IMR-90 (cell line): ENCODE data around the gene POMGNT2. TPM values are rescaled to one million over a fixed set of nuclear protein-coding genes. Genes with fewer than 3 reads are reported as not detected.

Source experiments
- ATAC-seq: fragments of 200-7000 bp; cut with Tn5 transposase; 2 replicates; pipeline ENCODE4 v1.9.1; 2020; ENCODE audit warnings: low read depth, mild to moderate bottlenecking, moderate library complexity
- BruUV-seq: library from RNA; stranded (reverse); fragments of 400-500 nt; replicated peaks from 2 replicates; lab custom pipeline; 2021; lab: Mats Ljungman, UMichigan
- CTCF ChIA-PET: fragments of 300-600 bp; formaldehyde crosslinking; extraction: SDS; loops from one replicate; lab custom pipeline; 2021; ENCODE audit warnings: antibody characterized with exemption; lab: Yijun Ruan, JAX
- POLR2A ChIA-PET: fragments of 300-600 bp; sonication (Branson Sonifier 250); formaldehyde crosslinking; loops from one replicate; lab custom pipeline; 2022; ENCODE audit warnings: antibody characterized with exemption; ENCODE audit not compliant: unreplicated experiment; lab: Charles Lee
- DNase-seq: peaks from one replicate; pipeline ENCODE4 v3.0.0; 2013
- H2AFZ ChIP-seq: replicated peaks from 2 replicates; pipeline ENCODE3; 2013; ENCODE audit warnings: low read length, mild to moderate bottlenecking; ENCODE audit not compliant: poor library complexity
- H2AK5ac ChIP-seq: 2 replicates; pipeline ENCODE4 v1.6.1; 2013; ENCODE audit warnings: low read depth, low read length, inconsistent platforms
- H2AK9ac ChIP-seq: replicated peaks from 2 replicates; pipeline ENCODE3; 2013; ENCODE audit warnings: mild to moderate bottlenecking, low read depth, low read length, moderate library complexity; ENCODE audit not compliant: poor library complexity
- H2BK120ac ChIP-seq: 2 replicates; pipeline ENCODE4 v1.6.1; 2013; ENCODE audit warnings: low read depth, low read length, inconsistent platforms
- H2BK15ac ChIP-seq: 3 replicates; pipeline ENCODE4 v1.6.1; 2013; ENCODE audit warnings: low read depth, low read length, inconsistent platforms
- H2BK20ac ChIP-seq: 2 replicates; pipeline ENCODE4 v1.6.1; 2013; ENCODE audit warnings: low read depth, mild to moderate bottlenecking, inconsistent platforms, low read length, moderate library complexity
- H2BK5ac ChIP-seq: 2 replicates; pipeline ENCODE4 v1.6.1; 2013; ENCODE audit warnings: mild to moderate bottlenecking, low read depth, low read length, inconsistent platforms; ENCODE audit not compliant: poor library complexity, severe bottlenecking
- H3K14ac ChIP-seq: replicated peaks from 2 replicates; pipeline ENCODE4 v1.6.1; 2013; ENCODE audit warnings: low read depth, low read length, inconsistent platforms
- H3K18ac ChIP-seq: 2 replicates; pipeline ENCODE4 v1.6.1; 2013; ENCODE audit warnings: low read depth, low read length, control low read depth
- H3K23ac ChIP-seq: 2 replicates; pipeline ENCODE4 v1.6.1; 2013; ENCODE audit warnings: low read depth, low read length, inconsistent platforms
- H3K27ac ChIP-seq: 2 replicates; pipeline ENCODE4 v1.5.1; 2013; ENCODE audit warnings: mild to moderate bottlenecking, control low read depth, low read length; ENCODE audit not compliant: insufficient read depth
- H3K27me3 ChIP-seq: 2 replicates; pipeline ENCODE4 v1.6.1; 2013; ENCODE audit warnings: low read length; ENCODE audit not compliant: control insufficient read depth, insufficient read depth
- H3K36me3 ChIP-seq: 2 replicates; pipeline ENCODE4 v1.6.1; 2013; ENCODE audit warnings: low read length, mixed read lengths; ENCODE audit not compliant: control insufficient read depth, insufficient read depth
- H3K4ac ChIP-seq: 2 replicates; pipeline ENCODE4 v1.6.1; 2013; ENCODE audit warnings: low read depth, low read length, inconsistent platforms
- H3K4me1 ChIP-seq: 2 replicates; pipeline ENCODE4 v1.6.1; 2013; ENCODE audit warnings: low read length, mixed read lengths; ENCODE audit not compliant: control insufficient read depth, insufficient read depth
- H3K4me2 ChIP-seq: 2 replicates; pipeline ENCODE4 v1.6.1; 2013; ENCODE audit warnings: low read depth, mild to moderate bottlenecking, control low read depth, low read length, moderate library complexity
- H3K4me3 ChIP-seq: 2 replicates; pipeline ENCODE4 v1.5.1; 2013; ENCODE audit warnings: low read depth, mild to moderate bottlenecking, control low read depth, low read length, moderate library complexity; ENCODE audit not compliant: insufficient read depth
- H3K56ac ChIP-seq: 2 replicates; pipeline ENCODE4 v1.6.1; 2013; ENCODE audit warnings: low read length, inconsistent platforms; ENCODE audit not compliant: insufficient read depth; ENCODE audit errors: extremely low read depth
- H3K79me1 ChIP-seq, 2 experiments: 2 replicates each; pipeline ENCODE4 v1.6.1; 2013; ENCODE audit warnings: low read length in 2 of 2, inconsistent platforms in 1 of 2, low read depth in 1 of 2
- H3K9ac ChIP-seq: 2 replicates; pipeline ENCODE4 v1.6.1; 2013; ENCODE audit warnings: low read depth, low read length, control low read depth
- H3K9me1 ChIP-seq: 2 replicates; pipeline ENCODE4 v1.6.1; 2013; ENCODE audit warnings: low read length, inconsistent platforms; ENCODE audit not compliant: insufficient read depth
- H3K9me3 ChIP-seq: 2 replicates; pipeline ENCODE4 v1.6.1; 2013; ENCODE audit warnings: low read length; ENCODE audit not compliant: control insufficient read depth, insufficient read depth
- H4K20me1 ChIP-seq: 2 replicates; pipeline ENCODE4 v1.6.1; 2013; ENCODE audit warnings: low read length, inconsistent platforms; ENCODE audit not compliant: insufficient read depth
- H4K5ac ChIP-seq: 2 replicates; pipeline ENCODE4 v1.6.1; 2013; ENCODE audit warnings: mild to moderate bottlenecking, low read depth, low read length, control low read depth
- H4K8ac ChIP-seq, 2 experiments: 2 replicates each; pipeline ENCODE4 v1.6.1; 2013; ENCODE audit warnings: low read depth in 2 of 2, low read length in 2 of 2, control low read depth in 1 of 2, inconsistent platforms in 1 of 2
- H4K91ac ChIP-seq: 2 replicates; pipeline ENCODE4 v1.6.1; 2013; ENCODE audit warnings: low read depth, low read length, inconsistent platforms; ENCODE audit not compliant: insufficient read depth
- BHLHE40 ChIP-seq: fragments of 150-350 bp; IDR thresholded peaks from 2 replicates; pipeline ENCODE4 v1.6.1; 2016; ENCODE audit warnings: mild to moderate bottlenecking, low read depth, low read length
- CEBPB ChIP-seq: IDR thresholded peaks from 2 replicates; pipeline ENCODE4 v1.6.1; 2012; ENCODE audit warnings: low read depth, low read length, improper control_type of control experiment
- CHD1 ChIP-seq: IDR thresholded peaks from 2 replicates; pipeline ENCODE4 v1.6.1; 2012; ENCODE audit warnings: low read depth, low read length, improper control_type of control experiment
- FOS ChIP-seq: fragments of 150-350 bp; IDR thresholded peaks from 2 replicates; pipeline ENCODE4 v1.6.1; 2016; ENCODE audit warnings: low read depth, low read length
- MAFK ChIP-seq: IDR thresholded peaks from 2 replicates; pipeline ENCODE4 v1.6.1; 2012; ENCODE audit warnings: low read depth, low read length, improper control_type of control experiment
- MAZ ChIP-seq: IDR thresholded peaks from 2 replicates; pipeline ENCODE4 v1.6.1; 2012; ENCODE audit warnings: low read depth, mild to moderate bottlenecking, low read length, improper control_type of control experiment, moderate library complexity, borderline replicate concordance
- MXI1 ChIP-seq: IDR thresholded peaks from 2 replicates; pipeline ENCODE4 v1.6.1; 2012; ENCODE audit warnings: low read depth, mild to moderate bottlenecking, low read length, moderate library complexity, borderline replicate concordance
- NFE2L2 ChIP-seq: fragments of 150-350 bp; IDR thresholded peaks from 2 replicates; pipeline ENCODE4 v1.6.1; 2016; ENCODE audit warnings: low read depth, mild to moderate bottlenecking, low read length
- POLR2A ChIP-seq: IDR thresholded peaks from 2 replicates; pipeline ENCODE4 v1.6.1; 2012; ENCODE audit warnings: mild to moderate bottlenecking, low read depth, low read length
- RAD21 ChIP-seq: IDR thresholded peaks from 2 replicates; pipeline ENCODE4 v1.6.1; 2012; ENCODE audit warnings: low read length, improper control_type of control experiment
- RCOR1 ChIP-seq: IDR thresholded peaks from 2 replicates; pipeline ENCODE4 v1.6.1; 2012; ENCODE audit warnings: mild to moderate bottlenecking, low read length, improper control_type of control experiment; ENCODE audit not compliant: insufficient replicate concordance
- RFX5 ChIP-seq: IDR thresholded peaks from 2 replicates; pipeline ENCODE4 v1.8.0; 2012; ENCODE audit warnings: low read depth, mild to moderate bottlenecking, low read length, moderate library complexity
- SMC3 ChIP-seq: fragments of 150-350 bp; IDR thresholded peaks from 2 replicates; pipeline ENCODE4 v1.6.1; 2016; ENCODE audit warnings: low read depth, mild to moderate bottlenecking, antibody characterized with exemption, low read length, moderate library complexity
- WGBS, 2 experiments: methylation state at CpG; one replicate each; pipeline versions ENCODE4 v1.1.5 to v1.1.7; 2013; ENCODE audit warnings: missing lambda C conversion rate in 2 of 2; ENCODE audit not compliant: insufficient read length in 1 of 2; ENCODE audit errors: extremely low coverage in 2 of 2; 5-methylcytosine and 5-hydroxymethylcytosine counted together
- dilution Hi-C: fragments of 300-500 bp; cut with HindIII; formaldehyde crosslinking; loops from one replicate; pipeline ENCODE4 v1.14.3; 2018; ENCODE audit warnings: low sequenced_read_pairs; ENCODE audit not compliant: unreplicated experiment
- in situ Hi-C: fragments of 300-500 bp; cut with MboI; formaldehyde crosslinking; loops from 3 replicates; pipeline ENCODE4 v1.14.3; 2019; ENCODE audit warnings: low sequenced_read_pairs, inconsistent platforms, mixed read lengths
- intact Hi-C: fragments of 100-400 bp; cut with micrococcal nuclease; formaldehyde crosslinking; loops from 2 replicates; pipeline ENCODE4 v1.10.0; 2022
- polyA plus RNA-seq, 3 experiments: library from polyadenylated mRNA; depleted of rRNA; stranded (reverse); fragments of >200 nt; gene quantifications; 2 replicates each; pipeline ENCODE4 v1.2.3, GENCODE V29; 2012; ENCODE audit warnings: low replicate concordance in 1 of 3
- total RNA-seq: library from RNA; depleted of rRNA; stranded (reverse); fragments of >200 nt; gene quantifications from 2 replicates; pipeline ENCODE4 v1.2.3, GENCODE V29; 2012
- TF ChIP-seq, protein P1 (sequence below): conservative IDR thresholded peaks from 2 replicates; pipeline ENCODE4 v1.5.1; 2012; ENCODE audit warnings: mild to moderate bottlenecking, low read depth, low read length, improper control_type of control experiment
- TF ChIP-seq, protein P2 (sequence below): fragments of 150-350 bp; IDR thresholded peaks from 2 replicates; pipeline ENCODE4 v1.6.1; 2016; ENCODE audit warnings: low read depth, mild to moderate bottlenecking, low read length, moderate library complexity, borderline replicate concordance
- TF ChIP-seq, protein P3 (sequence below): fragments of 150-350 bp; IDR thresholded peaks from 2 replicates; pipeline ENCODE4 v1.6.1; 2017; ENCODE audit warnings: mild to moderate bottlenecking, antibody characterized with exemption, low read length, low read depth

The POMGNT2 gene
- total and polyA plus RNA-seq, 2 of the 4 experiments (the other 2 are of a cell fraction), result 7.5 to 16.2 TPM

DNA sequence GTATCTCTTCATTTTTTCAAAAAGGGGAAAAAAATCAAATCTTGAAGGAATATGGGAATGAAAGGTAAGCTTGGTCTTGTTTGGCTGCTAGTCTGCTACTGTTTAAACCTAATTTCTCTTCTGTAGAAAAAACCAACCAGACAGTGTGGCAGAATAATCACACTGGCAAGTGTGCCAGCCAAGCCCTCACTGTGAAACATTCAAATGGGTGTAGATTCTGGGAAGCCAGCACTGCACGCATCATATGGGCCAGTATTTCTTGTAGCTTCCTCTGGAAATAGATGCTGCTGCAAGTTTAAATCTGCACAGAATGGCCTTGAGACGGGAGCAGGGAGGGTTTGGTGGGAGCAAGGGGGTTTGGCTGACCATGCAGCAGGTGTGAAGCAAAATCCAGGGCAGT is 62.1 kb downstream of the POMGNT2 start:
- intact Hi-C loops, result no loop called here
- H3K18ac ChIP-seq, result no peak overlapping the region
- no peak overlapping the region for H3K4me3 ChIP-seq
- no peaks in the 10 kb centered on the region for H4K20me1 ChIP-seq
- DNase-seq (no peak), ATAC-seq (no peak)
- no peak overlapping the region for H3K27ac ChIP-seq
- H4K91ac ChIP-seq, result no peak overlapping the region
- H3K56ac ChIP-seq, result no peak overlapping the region
- ChIA-PET POLR2A (no interaction called here), CTCF (no interaction called here)
- no peak overlapping the region for H3K9ac ChIP-seq
- in situ Hi-C loops, result no loop called here
- no peaks in the 10 kb centered on the region for H3K27me3 ChIP-seq
- 50% methylated on average over 2 of the region's 2 CpGs; no CpG with 5 or more reads in 1 of the 2 experiments for WGBS, 2 experiments
- H3K4me1 ChIP-seq, result no peaks in the 10 kb centered on the region
- no peaks in the 10 kb centered on the region for H3K79me1 ChIP-seq
- no peak overlapping the region for H2AK9ac ChIP-seq
- H2BK5ac ChIP-seq, result no peak overlapping the region
- TF ChIP-seq MXI1 (no peak), CHD1 (no peak), FOS (no peak), RAD21 (no peak), POLR2A (no peak), RFX5 (no peak), CEBPB (no peak), MAZ (no peak), MAFK (no peak), RCOR1 (no peak), SMC3 (no peak), BHLHE40 (no peak), NFE2L2 (no peak)
- TF ChIP-seq, protein P1, sequence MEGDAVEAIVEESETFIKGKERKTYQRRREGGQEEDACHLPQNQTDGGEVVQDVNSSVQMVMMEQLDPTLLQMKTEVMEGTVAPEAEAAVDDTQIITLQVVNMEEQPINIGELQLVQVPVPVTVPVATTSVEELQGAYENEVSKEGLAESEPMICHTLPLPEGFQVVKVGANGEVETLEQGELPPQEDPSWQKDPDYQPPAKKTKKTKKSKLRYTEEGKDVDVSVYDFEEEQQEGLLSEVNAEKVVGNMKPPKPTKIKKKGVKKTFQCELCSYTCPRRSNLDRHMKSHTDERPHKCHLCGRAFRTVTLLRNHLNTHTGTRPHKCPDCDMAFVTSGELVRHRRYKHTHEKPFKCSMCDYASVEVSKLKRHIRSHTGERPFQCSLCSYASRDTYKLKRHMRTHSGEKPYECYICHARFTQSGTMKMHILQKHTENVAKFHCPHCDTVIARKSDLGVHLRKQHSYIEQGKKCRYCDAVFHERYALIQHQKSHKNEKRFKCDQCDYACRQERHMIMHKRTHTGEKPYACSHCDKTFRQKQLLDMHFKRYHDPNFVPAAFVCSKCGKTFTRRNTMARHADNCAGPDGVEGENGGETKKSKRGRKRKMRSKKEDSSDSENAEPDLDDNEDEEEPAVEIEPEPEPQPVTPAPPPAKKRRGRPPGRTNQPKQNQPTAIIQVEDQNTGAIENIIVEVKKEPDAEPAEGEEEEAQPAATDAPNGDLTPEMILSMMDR, result no peak
- TF ChIP-seq, protein P2, sequence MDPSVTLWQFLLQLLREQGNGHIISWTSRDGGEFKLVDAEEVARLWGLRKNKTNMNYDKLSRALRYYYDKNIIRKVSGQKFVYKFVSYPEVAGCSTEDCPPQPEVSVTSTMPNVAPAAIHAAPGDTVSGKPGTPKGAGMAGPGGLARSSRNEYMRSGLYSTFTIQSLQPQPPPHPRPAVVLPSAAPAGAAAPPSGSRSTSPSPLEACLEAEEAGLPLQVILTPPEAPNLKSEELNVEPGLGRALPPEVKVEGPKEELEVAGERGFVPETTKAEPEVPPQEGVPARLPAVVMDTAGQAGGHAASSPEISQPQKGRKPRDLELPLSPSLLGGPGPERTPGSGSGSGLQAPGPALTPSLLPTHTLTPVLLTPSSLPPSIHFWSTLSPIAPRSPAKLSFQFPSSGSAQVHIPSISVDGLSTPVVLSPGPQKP, result no peak
- TF ChIP-seq, protein P3, sequence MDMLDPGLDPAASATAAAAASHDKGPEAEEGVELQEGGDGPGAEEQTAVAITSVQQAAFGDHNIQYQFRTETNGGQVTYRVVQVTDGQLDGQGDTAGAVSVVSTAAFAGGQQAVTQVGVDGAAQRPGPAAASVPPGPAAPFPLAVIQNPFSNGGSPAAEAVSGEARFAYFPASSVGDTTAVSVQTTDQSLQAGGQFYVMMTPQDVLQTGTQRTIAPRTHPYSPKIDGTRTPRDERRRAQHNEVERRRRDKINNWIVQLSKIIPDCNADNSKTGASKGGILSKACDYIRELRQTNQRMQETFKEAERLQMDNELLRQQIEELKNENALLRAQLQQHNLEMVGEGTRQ, result no peak
- H4K5ac ChIP-seq, result no peak overlapping the region
- dilution Hi-C loops, result no loop called here
- H2BK20ac ChIP-seq, result no peak overlapping the region
- no peak overlapping the region for H4K8ac ChIP-seq
- H2BK120ac ChIP-seq, result no peak overlapping the region
- no peaks in the 10 kb centered on the region for H3K36me3 ChIP-seq
- no peak overlapping the region for H3K4ac ChIP-seq
- no peak overlapping the region for H3K23ac ChIP-seq
- H3K14ac ChIP-seq, result no peak overlapping the region
- H3K4me2 ChIP-seq, result no peak overlapping the region
- no TSS peak for BruUV-seq
- H3K9me3 ChIP-seq, result no peaks in the 10 kb centered on the region; the same call in 1 of the 2 replicates
- H2AK5ac ChIP-seq, result no peak overlapping the region
- H2AFZ ChIP-seq, result no peak overlapping the region
- no peak overlapping the region for H2BK15ac ChIP-seq
- H3K9me1 ChIP-seq, result no peaks in the 10 kb centered on the region
